Smooth muscle cell (in vitro differentiated cells): ENCODE measurements around the gene AMPD1. TPM values are rescaled to one million over a fixed set of nuclear protein-coding genes. Genes with fewer than 3 reads are reported as not detected.

Experiments used
- DNase-seq: peaks from one replicate; lab custom pipeline; 2025; ENCODE audit not compliant: unreplicated experiment; lab: John Stamatoyannopoulos, UW
- H2AFZ ChIP-seq: fragments of 200-600 bp; sonication (generic); 2 replicates; pipeline ENCODE4 v1.6.0; 2016; ENCODE audit warnings: antibody characterized with exemption, low read depth, mild to moderate bottlenecking
- H3F3A ChIP-seq: fragments of 200-600 bp; sonication (generic); 2 replicates; pipeline ENCODE4 v1.6.0; 2017; ENCODE audit warnings: antibody characterized with exemption, low read depth
- H3K27ac ChIP-seq: fragments of 200-600 bp; sonication (generic); 2 replicates; pipeline ENCODE4 v1.5.1; 2016; ENCODE audit warnings: low read depth, mild to moderate bottlenecking
- H3K27me3 ChIP-seq: fragments of 200-600 bp; sonication (generic); 2 replicates; pipeline ENCODE4 v1.6.1; 2016; ENCODE audit warnings: low read depth, mild to moderate bottlenecking
- H3K36me3 ChIP-seq: fragments of 200-600 bp; sonication (generic); 2 replicates; pipeline ENCODE4 v1.5.1; 2016; ENCODE audit warnings: low read depth
- H3K4me1 ChIP-seq: fragments of 200-600 bp; sonication (generic); 2 replicates; pipeline ENCODE4 v1.5.1; 2016; ENCODE audit warnings: low read depth
- H3K4me2 ChIP-seq: fragments of 200-600 bp; sonication (generic); 2 replicates; pipeline ENCODE4 v1.6.0; 2016; ENCODE audit warnings: mild to moderate bottlenecking
- H3K4me3 ChIP-seq: fragments of 200-600 bp; sonication (generic); 2 replicates; pipeline ENCODE4 v1.5.1; 2016; ENCODE audit warnings: mild to moderate bottlenecking
- H3K79me2 ChIP-seq: fragments of 200-600 bp; sonication (generic); 2 replicates; pipeline ENCODE4 v1.6.0; 2016; ENCODE audit warnings: low read depth, mild to moderate bottlenecking
- H3K9ac ChIP-seq: fragments of 200-600 bp; sonication (generic); 2 replicates; pipeline ENCODE4 v1.6.0; 2016; ENCODE audit warnings: low read depth
- H3K9me3 ChIP-seq: fragments of 200-600 bp; sonication (generic); replicated peaks from 2 replicates; pipeline ENCODE4 v1.5.1; 2016; ENCODE audit warnings: low read depth
- H4K20me1 ChIP-seq: fragments of 200-600 bp; sonication (generic); 2 replicates; pipeline ENCODE4 v1.6.0; 2016; ENCODE audit warnings: low read depth
- WGBS: methylation state at CpG from one replicate; pipeline ENCODE4 v1.1.7; 2016; ENCODE audit warnings: low lambda C conversion rate; 5-methylcytosine and 5-hydroxymethylcytosine counted together
- polyA plus RNA-seq: library from polyadenylated mRNA; unstranded; fragments of >200 nt; fragmentation: Nextera tagmentation; extraction: Ambion mirVana; gene quantifications from 2 replicates; pipeline ENCODE4 v1.2.1, GENCODE V29; 2016
- total RNA-seq: library from RNA; depleted of rRNA; stranded (reverse); fragments of >200 nt; gene quantifications from 2 replicates; pipeline ENCODE4 v1.2.3, GENCODE V29; 2014
- TF ChIP-seq, protein P1 (sequence below): fragments of 200-600 bp; sonication (generic); IDR thresholded peaks from 2 replicates; pipeline ENCODE4 v1.5.1; 2017; ENCODE audit warnings: borderline replicate concordance, mild to moderate bottlenecking, antibody characterized with exemption; ENCODE audit not compliant: insufficient read depth, poor library complexity, severe bottlenecking

AMPD1 gene
- total and polyA plus RNA-seq, 2 experiments from 2014 or later: not detected

- H3K4me2 ChIP-seq: no peak overlapping the region
- no peak for DNase-seq
- no peaks in the 10 kb centered on the region for H3K27me3 ChIP-seq
- no peak overlapping the region for H3K9ac ChIP-seq
- H3K9me3 ChIP-seq: no peaks in the 10 kb centered on the region
- peaks cover 22% of the 10 kb centered on the region for H3K36me3 ChIP-seq
- peaks cover 16% of the 10 kb centered on the region for H3K79me2 ChIP-seq
- H3F3A ChIP-seq: peaks cover 58% of the 10 kb centered on the region
- no peak overlapping the region for H2AFZ ChIP-seq
- WGBS: 96% methylated on average over 4 of the region's 4 CpGs
- no peak overlapping the region for H3K4me3 ChIP-seq
- H3K4me1 ChIP-seq: peaks cover 8% of the 10 kb centered on the region
- TF ChIP-seq, protein P1, sequence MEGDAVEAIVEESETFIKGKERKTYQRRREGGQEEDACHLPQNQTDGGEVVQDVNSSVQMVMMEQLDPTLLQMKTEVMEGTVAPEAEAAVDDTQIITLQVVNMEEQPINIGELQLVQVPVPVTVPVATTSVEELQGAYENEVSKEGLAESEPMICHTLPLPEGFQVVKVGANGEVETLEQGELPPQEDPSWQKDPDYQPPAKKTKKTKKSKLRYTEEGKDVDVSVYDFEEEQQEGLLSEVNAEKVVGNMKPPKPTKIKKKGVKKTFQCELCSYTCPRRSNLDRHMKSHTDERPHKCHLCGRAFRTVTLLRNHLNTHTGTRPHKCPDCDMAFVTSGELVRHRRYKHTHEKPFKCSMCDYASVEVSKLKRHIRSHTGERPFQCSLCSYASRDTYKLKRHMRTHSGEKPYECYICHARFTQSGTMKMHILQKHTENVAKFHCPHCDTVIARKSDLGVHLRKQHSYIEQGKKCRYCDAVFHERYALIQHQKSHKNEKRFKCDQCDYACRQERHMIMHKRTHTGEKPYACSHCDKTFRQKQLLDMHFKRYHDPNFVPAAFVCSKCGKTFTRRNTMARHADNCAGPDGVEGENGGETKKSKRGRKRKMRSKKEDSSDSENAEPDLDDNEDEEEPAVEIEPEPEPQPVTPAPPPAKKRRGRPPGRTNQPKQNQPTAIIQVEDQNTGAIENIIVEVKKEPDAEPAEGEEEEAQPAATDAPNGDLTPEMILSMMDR: no peak
- no peaks in the 10 kb centered on the region for H4K20me1 ChIP-seq
- H3K27ac ChIP-seq: peak overlapping the region; percentile 99
These were observed 25.1 kb upstream of the AMPD1 start for GRCh38 chr1:114720492-114720891.

- Histone ChIP-seq H3K79me2 (peaks cover 26% of the 10 kb centered on the region), H3K27me3 (no peaks in the 10 kb centered on the region), H3K9ac (peak overlapping the region; percentile 77), H3K4me2 (peak overlapping the region; percentile 44), H3K4me1 (peaks cover 17% of the 10 kb centered on the region), H3K36me3 (peaks cover 22% of the 10 kb centered on the region), H3K9me3 (no peaks in the 10 kb centered on the region), H2AFZ (no peak overlapping the region), H3F3A (peaks cover 51% of the 10 kb centered on the region), H3K4me3 (no peak overlapping the region), H4K20me1 (no peaks in the 10 kb centered on the region), H3K27ac (peak overlapping the region; percentile 99)
- DNase-seq: no peak
- 84% methylated on average over 3 of the region's 3 CpGs for WGBS
- TF ChIP-seq, protein P1: no peak
These were observed 24.1 kb upstream of the AMPD1 start for GRCh38 chr1:114719424-114719787.

DNA sequence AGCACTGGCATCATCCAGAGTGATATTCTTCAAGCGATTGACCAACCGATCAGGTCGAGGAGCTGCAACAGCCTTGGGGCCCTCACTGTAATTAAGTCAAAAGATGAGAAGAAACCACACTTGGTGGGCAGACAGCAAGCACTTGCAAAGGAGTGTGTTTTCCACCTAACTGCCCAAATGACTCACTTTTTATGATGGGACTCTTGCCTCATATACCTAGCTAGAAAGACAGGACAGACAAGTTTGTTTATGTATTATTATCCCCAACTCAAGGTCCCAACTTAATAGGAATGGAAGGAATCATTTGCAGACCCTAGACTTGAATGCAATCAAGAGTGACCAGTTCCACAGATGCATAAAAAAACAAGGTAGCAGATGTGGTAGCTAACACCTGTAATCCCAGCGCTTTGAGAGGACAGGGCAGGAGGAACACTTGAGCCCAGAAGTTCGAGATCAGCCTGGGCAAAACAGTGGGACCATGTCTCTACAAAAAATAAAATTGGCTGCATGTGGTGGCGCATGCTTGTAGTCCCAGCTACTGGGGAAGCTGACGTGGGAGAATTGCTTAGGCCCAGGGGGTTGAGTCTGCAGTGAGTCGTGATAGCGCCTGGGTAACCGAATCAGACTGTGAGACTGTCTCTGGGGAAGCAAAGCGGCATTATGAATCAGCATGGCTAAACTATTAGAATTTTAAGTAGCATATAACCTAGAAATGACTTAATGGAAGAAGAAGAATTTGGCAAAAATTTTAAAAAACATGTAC, 23.5 kb upstream of the AMPD1 start:
- Histone ChIP-seq H3K27ac (peak overlapping the region; percentile 99), H3K36me3 (peaks cover 17% of the 10 kb centered on the region), H2AFZ (no peak overlapping the region), H4K20me1 (no peaks in the 10 kb centered on the region), H3K4me3 (no peak overlapping the region), H3K9ac (peak overlapping the region; percentile 77), H3K9me3 (no peaks in the 10 kb centered on the region), H3F3A (peaks cover 51% of the 10 kb centered on the region), H3K4me1 (peaks cover 17% of the 10 kb centered on the region), H3K4me2 (peak overlapping the region; percentile 44), H3K79me2 (peaks cover 30% of the 10 kb centered on the region), H3K27me3 (no peaks in the 10 kb centered on the region)
- TF ChIP-seq, protein P1: no peak
- WGBS: 78% methylated on average over 11 of the region's 11 CpGs
- no peak for DNase-seq
